H1 (cell line): ENCODE data around the gene GALNT5. TPM values are rescaled to one million over a fixed set of nuclear protein-coding genes. Genes with fewer than 3 reads are reported as not detected.

Source experiments
- CTCF ChIA-PET: fragments of 300-600 bp; sonication (Branson Sonifier 250); formaldehyde crosslinking; loops from one replicate; lab custom pipeline; 2021; ENCODE audit not compliant: partially characterized antibody; lab: Charles Lee
- POLR2A ChIA-PET: fragments of 300-600 bp; sonication (Branson Sonifier 250); formaldehyde crosslinking; loops from one replicate; lab custom pipeline; 2021; ENCODE audit warnings: inconsistent platforms; ENCODE audit not compliant: partially characterized antibody; lab: Charles Lee
- DNase-seq, 2 experiments: peaks; one replicate each; pipeline versions ENCODE4 v3.0.0 to v3.0.0-alpha.2; 2010 to 2022; ENCODE audit warnings: low spot score in 2 of 2, low read depth in 1 of 2, mixed read lengths in 1 of 2
- FAIRE-seq: peaks from 2 replicates; lab custom pipeline; 2011; peaks lifted over from hg19 to GRCh38; lab: Jason Lieb, UNC
- H2AFZ ChIP-seq: 2 replicates; pipeline ENCODE4 v1.8.1; 2012; ENCODE audit warnings: low read length, inconsistent platforms
- H2AK5ac ChIP-seq: 2 replicates; pipeline ENCODE4 v1.6.1; 2013; ENCODE audit warnings: low read depth, low read length
- H2BK120ac ChIP-seq: replicated peaks from 2 replicates; pipeline ENCODE3; 2013; ENCODE audit warnings: low read depth, low read length, inconsistent platforms
- H2BK12ac ChIP-seq: 2 replicates; pipeline ENCODE4 v1.6.1; 2013; ENCODE audit warnings: low read depth, low read length
- H2BK15ac ChIP-seq: 2 replicates; pipeline ENCODE4 v1.6.1; 2013; ENCODE audit warnings: low read length
- H2BK20ac ChIP-seq: 2 replicates; pipeline ENCODE4 v1.6.1; 2013; ENCODE audit warnings: low read length
- H2BK5ac ChIP-seq: 2 replicates; pipeline ENCODE4 v1.6.1; 2013; ENCODE audit warnings: low read depth, low read length
- H3K14ac ChIP-seq: 2 replicates; pipeline ENCODE4 v1.6.1; 2013; ENCODE audit warnings: inconsistent platforms; ENCODE audit not compliant: insufficient read length
- H3K18ac ChIP-seq: 2 replicates; pipeline ENCODE4 v1.6.1; 2013; ENCODE audit warnings: low read length; ENCODE audit errors: extremely low read depth
- H3K23ac ChIP-seq: 2 replicates; pipeline ENCODE4 v1.6.1; 2013; ENCODE audit warnings: inconsistent platforms; ENCODE audit not compliant: insufficient read length
- H3K23me2 ChIP-seq: 2 replicates; pipeline ENCODE4 v1.6.1; 2013; ENCODE audit warnings: low read depth, low read length
- H3K27ac ChIP-seq: 2 replicates; pipeline ENCODE4 v1.6.1; 2011; ENCODE audit warnings: low read depth, low read length, inconsistent platforms
- H3K27me3 ChIP-seq, 4 experiments: replicated peaks in 1 of 4; 1 replicate in 1 of 4; 2 replicates in 3 of 4; pipeline versions ENCODE4 v1.6.1 to v1.8.1; 2011 to 2013; ENCODE audit warnings: low read length in 3 of 4, mild to moderate bottlenecking in 3 of 4, inconsistent platforms in 2 of 4, mixed read lengths in 2 of 4, moderate library complexity in 1 of 4; ENCODE audit not compliant: control insufficient read depth in 3 of 4, insufficient read depth in 3 of 4; ENCODE audit errors: extremely low read depth in 1 of 4
- H3K36me3 ChIP-seq, 4 experiments: 2 replicates each; pipeline versions ENCODE4 v1.6.1 to v1.8.1; 2011 to 2013; ENCODE audit warnings: mild to moderate bottlenecking in 4 of 4, low read length in 3 of 4, moderate library complexity in 2 of 4, control low read depth in 1 of 4, inconsistent platforms in 1 of 4; ENCODE audit not compliant: insufficient read depth in 4 of 4, control insufficient read depth in 2 of 4
- H3K4ac ChIP-seq: replicated peaks from 2 replicates; pipeline ENCODE3; 2013; ENCODE audit warnings: low read length, low read depth, mixed read lengths, inconsistent platforms; ENCODE audit not compliant: insufficient read length
- H3K4me1 ChIP-seq, 4 experiments: replicated peaks in 1 of 4; 1 replicate in 1 of 4; 2 replicates in 3 of 4; pipeline versions ENCODE4 v1.6.1 to v1.8.1; 2011 to 2013; ENCODE audit warnings: low read length in 3 of 4, inconsistent platforms in 2 of 4, mixed read lengths in 1 of 4; ENCODE audit not compliant: insufficient read depth in 4 of 4, control insufficient read depth in 3 of 4
- H3K4me2 ChIP-seq, 2 experiments: 2 replicates each; pipeline versions ENCODE4 v1.6.1 to v1.8.1; 2011 to 2013; ENCODE audit warnings: low read depth in 2 of 2, low read length in 2 of 2, control low read depth in 1 of 2, inconsistent platforms in 1 of 2, mild to moderate bottlenecking in 1 of 2; ENCODE audit not compliant: insufficient read depth in 1 of 2
- H3K4me3 ChIP-seq, 4 experiments: fragments of 200-600, 300-600 bp in 1 of 4; sonication (generic), shearing (Covaris generic), sonication (Bioruptor Twin) in 1 of 4; 2 replicates each; pipeline versions ENCODE4 v1.5.1 to v1.8.1; 2011 to 2016; ENCODE audit warnings: low read length in 4 of 4, low read depth in 3 of 4, control low read depth in 2 of 4, inconsistent platforms in 2 of 4, mild to moderate bottlenecking in 2 of 4, mixed read lengths in 1 of 4, moderate library complexity in 1 of 4; ENCODE audit not compliant: insufficient read depth in 2 of 4; ENCODE audit errors: extremely low read depth in 1 of 4
- H3K56ac ChIP-seq: replicated peaks from 2 replicates; pipeline ENCODE3; 2013; ENCODE audit warnings: low read depth, mild to moderate bottlenecking, mixed read lengths, low read length, inconsistent platforms; ENCODE audit not compliant: insufficient read length
- H3K79me1 ChIP-seq: 2 replicates; pipeline ENCODE4 v1.6.1; 2013; ENCODE audit warnings: low read depth, low read length, control low read depth
- H3K79me2 ChIP-seq, 2 experiments: 2 replicates each; pipeline versions ENCODE4 v1.6.1 to v1.8.1; 2012 to 2013; ENCODE audit warnings: low read length in 2 of 2, mild to moderate bottlenecking in 2 of 2, inconsistent platforms in 1 of 2; ENCODE audit not compliant: insufficient read depth in 2 of 2, control insufficient read depth in 1 of 2
- H3K9ac ChIP-seq, 4 experiments: replicated peaks in 1 of 4; 1 replicate in 1 of 4; 2 replicates in 3 of 4; pipeline versions ENCODE4 v1.6.1 to v1.8.1; 2011 to 2013; ENCODE audit warnings: low read depth in 3 of 4, low read length in 3 of 4, control low read depth in 2 of 4, mild to moderate bottlenecking in 2 of 4, moderate library complexity in 2 of 4, inconsistent platforms in 1 of 4; ENCODE audit errors: extremely low read depth in 1 of 4
- H3K9me3 ChIP-seq, 2 experiments: 2 replicates each; pipeline versions ENCODE4 v1.6.1 to v1.8.1; 2012 to 2013; ENCODE audit warnings: mild to moderate bottlenecking in 2 of 2, moderate library complexity in 2 of 2, control low read depth in 1 of 2, inconsistent platforms in 1 of 2, low read depth in 1 of 2, low read length in 1 of 2, mixed read lengths in 1 of 2; ENCODE audit not compliant: insufficient read depth in 2 of 2
- H4K20me1 ChIP-seq, 2 experiments: replicated peaks in 1 of 2; 2 replicates each; pipeline versions ENCODE3 to v1.8.1; 2011 to 2013; ENCODE audit warnings: inconsistent platforms in 2 of 2, low read length in 2 of 2, mild to moderate bottlenecking in 1 of 2; ENCODE audit not compliant: insufficient read depth in 2 of 2, control insufficient read depth in 1 of 2
- H4K5ac ChIP-seq: 2 replicates; pipeline ENCODE4 v1.6.1; 2013; ENCODE audit warnings: low read length, low read depth, mixed read lengths, inconsistent platforms; ENCODE audit not compliant: insufficient read length
- H4K8ac ChIP-seq: 2 replicates; pipeline ENCODE4 v1.8.0; 2013; ENCODE audit warnings: mild to moderate bottlenecking, moderate library complexity, low read length, inconsistent platforms; ENCODE audit not compliant: insufficient read depth; ENCODE audit errors: extremely low read depth
- H4K91ac ChIP-seq: replicated peaks from 2 replicates; pipeline ENCODE3; 2013; ENCODE audit warnings: low read length, mixed read lengths, inconsistent platforms; ENCODE audit not compliant: insufficient read length
- ASH2L ChIP-seq: fragments of 200-600, 300-600 bp; sonication (generic); IDR thresholded peaks from one replicate; pipeline ENCODE4 v1.7.1; 2017; ENCODE audit warnings: low read length
- BACH1 ChIP-seq: IDR thresholded peaks from 2 replicates; pipeline ENCODE4 v1.6.1; 2012; ENCODE audit warnings: low read length, improper control_type of control experiment
- CHD1 ChIP-seq: IDR thresholded peaks from 2 replicates; pipeline ENCODE4 v1.6.1; 2012; ENCODE audit warnings: low read depth, low read length, improper control_type of control experiment
- GABPA ChIP-seq: IDR thresholded peaks from 2 replicates; pipeline ENCODE4 v1.6.1; 2011; ENCODE audit warnings: mild to moderate bottlenecking, low read length, moderate library complexity, borderline replicate concordance; ENCODE audit not compliant: insufficient read depth
- JUN ChIP-seq: IDR thresholded peaks from 2 replicates; pipeline ENCODE4 v1.6.1; 2011; ENCODE audit warnings: low read depth, mild to moderate bottlenecking, improper control_type of control experiment, low read length
- MAX ChIP-seq: IDR thresholded peaks from 2 replicates; pipeline ENCODE4 v1.6.1; 2012; ENCODE audit warnings: inconsistent platforms
- RBBP5 ChIP-seq: IDR thresholded peaks from 2 replicates; pipeline ENCODE4 v1.7.1; 2012; ENCODE audit warnings: low read depth, mild to moderate bottlenecking, inconsistent platforms, low read length, moderate library complexity, borderline replicate concordance
- RFX5 ChIP-seq: IDR thresholded peaks from 2 replicates; pipeline ENCODE4 v1.6.1; 2011; ENCODE audit warnings: low read depth, low read length, improper control_type of control experiment, borderline replicate concordance
- RNF2 ChIP-seq: fragments of 200-900, 300-1000 bp; sonication (generic); IDR thresholded peaks from 2 replicates; pipeline ENCODE4 v1.7.1; 2016; ENCODE audit warnings: borderline replicate concordance, low read depth, mild to moderate bottlenecking, antibody characterized with exemption, low read length; ENCODE audit not compliant: poor library complexity, severe bottlenecking; ENCODE audit errors: missing control alignments
- SIN3A ChIP-seq, 2 experiments: IDR thresholded peaks in 1 of 2; conservative IDR thresholded peaks in 1 of 2; 2 replicates each; pipeline ENCODE4 v1.6.1; 2011 to 2012; ENCODE audit warnings: low read length in 2 of 2, improper control_type of control experiment in 1 of 2, low read depth in 1 of 2, mild to moderate bottlenecking in 1 of 2
- SIRT6 ChIP-seq: IDR thresholded peaks from one replicate; pipeline ENCODE4 v1.7.1; 2012; ENCODE audit warnings: low read length, inconsistent platforms
- SP2 ChIP-seq: IDR thresholded peaks from 2 replicates; pipeline ENCODE4 v1.6.1; 2012; ENCODE audit warnings: mild to moderate bottlenecking, low read length, inconsistent platforms
- TAF1 ChIP-seq: IDR thresholded peaks from 2 replicates; pipeline ENCODE4 v1.6.1; 2011; ENCODE audit warnings: mild to moderate bottlenecking, low read depth, low read length
- TBP ChIP-seq: IDR thresholded peaks from 2 replicates; pipeline ENCODE4 v1.6.1; 2011; ENCODE audit warnings: low read depth, low read length, improper control_type of control experiment
- WGBS, 2 experiments: shearing (Covaris generic) in 1 of 2; methylation state at CpG; one replicate each; pipeline versions ENCODE4 v1.1.6 to v1.1.7; 2013 to 2015; ENCODE audit warnings: low lambda C conversion rate in 2 of 2, mixed read lengths in 2 of 2, inconsistent platforms in 1 of 2, low coverage in 1 of 2, missing lambda C conversion rate in 1 of 2; ENCODE audit not compliant: insufficient replicate concordance in 2 of 2, insufficient coverage in 1 of 2, insufficient read length in 1 of 2; ENCODE audit errors: extremely low coverage in 1 of 2, missing lambda C conversion rate in 1 of 2; 5-methylcytosine and 5-hydroxymethylcytosine counted together
- polyA plus RNA-seq, 7 experiments: library from polyadenylated mRNA; depleted of rRNA in 3 of 7; stranded (reverse) in 5 of 7; unstranded in 2 of 7; fragments of >200 nt in 5 of 7; fragments of 200-250 nt in 2 of 7; gene quantifications; 1 replicate in 5 of 7; 2 replicates in 1 of 7; 4 replicates in 1 of 7; pipeline versions ENCODE4 v1.2.1 to v1.2.3, GENCODE V29; 2011 to 2013; ENCODE audit warnings: missing spikeins in 2 of 7, mixed read lengths in 2 of 7
- total RNA-seq: library from RNA; stranded (reverse); fragmentation: NEBNext Ultra II Directional; extraction: Animal tissue kit (Norgen Biotek cat#: 25700); gene quantifications from 2 replicates; pipeline ENCODE4 v1.2.1, GENCODE V29; 2021

GALNT5 gene
- total and polyA plus RNA-seq, 2 of the 8 experiments (the other 6 are each of a cell fraction or from before 2014, with no cell fraction given) = 0.02 to 0.06 TPM

- H3K23ac ChIP-seq = no peak overlapping the region
- no peak overlapping the region for H2BK120ac ChIP-seq
- no peak overlapping the region for H2BK15ac ChIP-seq
- H3K79me2 ChIP-seq = no peaks in the 10 kb centered on the region
- ChIA-PET POLR2A (no interaction called here), CTCF (interaction anchor here (1.2 to 3.3 kb wide), 5 partner anchors 10 to 279 kb away, joined by 3 to 20 read pairs (median 4); partner anchors contain the start of gene ACVR1C)
- no peak overlapping the region for H3K56ac ChIP-seq
- H4K20me1 ChIP-seq = no peaks in the 10 kb centered on the region
- no peak overlapping the region for H2BK12ac ChIP-seq
- peaks cover 0 to 6% of the 10 kb centered on the region in 2 experiments; a peak in 1 of 4 replicates for H3K9me3 ChIP-seq
- H4K8ac ChIP-seq = no peak overlapping the region
- no peak overlapping the region for H2BK20ac ChIP-seq
- H2BK5ac ChIP-seq = no peak overlapping the region
- H3K9ac ChIP-seq = no peak overlapping the region
- H3K4me2 ChIP-seq = no peak overlapping the region
- DNase-seq = no peak
- no peaks in the 10 kb centered on the region for H3K36me3 ChIP-seq
- no peak overlapping the region for H2AFZ ChIP-seq
- no peak overlapping the region for H3K18ac ChIP-seq
- no peak overlapping the region for H3K4me3 ChIP-seq
- H3K4me1 ChIP-seq = peaks cover 0 to 10% (median 0%) of the 10 kb centered on the region in 4 experiments; a peak in 2 of 7 replicates
- H3K14ac ChIP-seq = no peak overlapping the region
- no peak for FAIRE-seq
- no peak overlapping the region for H4K91ac ChIP-seq
- H3K27me3 ChIP-seq = no peaks in the 10 kb centered on the region
- no peaks in the 10 kb centered on the region for H3K23me2 ChIP-seq
- H3K27ac ChIP-seq = no peak overlapping the region
- no peaks in the 10 kb centered on the region for H3K79me1 ChIP-seq
- no peak overlapping the region for H3K4ac ChIP-seq
- H4K5ac ChIP-seq = no peak overlapping the region
- WGBS, 2 experiments = 93% methylated on average over 1 of the region's 1 CpG; no CpG with 5 or more reads in 1 of the 2 experiments
- no peak overlapping the region for H2AK5ac ChIP-seq
- TF ChIP-seq JUN = no peak
- no peak for TF ChIP-seq TBP
- no peak for TF ChIP-seq CHD1
- no peak for TF ChIP-seq RFX5
- TF ChIP-seq GABPA = no peak
- no peak for TF ChIP-seq TAF1
- TF ChIP-seq RNF2 = no peak
- no peak for TF ChIP-seq SIRT6
- no peak for TF ChIP-seq MAX
- no peak for TF ChIP-seq BACH1
- TF ChIP-seq SP2 = no peak
- TF ChIP-seq ASH2L = no peak
- no peak for TF ChIP-seq SIN3A (conservative IDR thresholded peaks at IDR 0.05 in 1 of 2, IDR thresholded peaks at IDR 0.05 in 1 of 2; ENCODE audit: low read depth in 1 of 2, low read length in 2 of 2)
- no peak for TF ChIP-seq RBBP5
These were observed 92.5 kb downstream of the GALNT5 start for GRCh38 chr2:157349949-157350515.
